Measurements from ENCODE around the gene ASTN1.

ASTN1 gene

GRCh38 chr1:177171536-177172123 lies 7.1 kb upstream of the ASTN1 start:
- in situ Hi-C loops (cut with HindIII; ENCODE audit: low pct_ligation_motif_present, low pct_unique_long_range_greater_than_20kb, low sequenced_read_pairs), result no loop called here
- no peak for DNase-seq

- DNase-seq, result peak; percentile 57
- in situ Hi-C loops (cut with HindIII; ENCODE audit: low pct_ligation_motif_present, low pct_unique_long_range_greater_than_20kb, low sequenced_read_pairs), result no loop called here
Measured at GRCh38 chr1:177170756-177171535, 6.4 kb upstream of the ASTN1 start, which contains the start of gene BRINP2. BRINP2 (plus strand) TSS chr1:177170958; CDS start chr1:177229877, 58,919 bp downstream.

- no peak for DNase-seq
- in situ Hi-C loops (cut with HindIII; ENCODE audit: low pct_ligation_motif_present, low pct_unique_long_range_greater_than_20kb, low sequenced_read_pairs), result no loop called here
Measured at GRCh38 chr1:177165069-177165439, 542 bp upstream of the ASTN1 start.

- in situ Hi-C loops (cut with HindIII; ENCODE audit: low pct_ligation_motif_present, low pct_unique_long_range_greater_than_20kb, low sequenced_read_pairs), result no loop called here
- DNase-seq, result no peak
Measured at GRCh38 chr1:177163844-177164379, 600 bp downstream of the ASTN1 start.

- no peak for DNase-seq
- in situ Hi-C loops (cut with HindIII; ENCODE audit: low pct_ligation_motif_present, low pct_unique_long_range_greater_than_20kb, low sequenced_read_pairs), result no loop called here
Measured at GRCh38 chr1:177162243-177162642, 2.3 kb downstream of the ASTN1 start.

- in situ Hi-C loops (cut with HindIII; ENCODE audit: low pct_ligation_motif_present, low pct_unique_long_range_greater_than_20kb, low sequenced_read_pairs), result no loop called here
Measured at GRCh38 chr1:177146499-177146898, 18.0 kb downstream of the ASTN1 start.

GRCh38 chr1:177145106-177146070 lies 19.1 kb downstream of the ASTN1 start:
- in situ Hi-C loops (cut with HindIII; ENCODE audit: low pct_ligation_motif_present, low pct_unique_long_range_greater_than_20kb, low sequenced_read_pairs), result no loop called here
- DNase-seq, result no peak

More at GRCh38 chr1:177146499-177146898, 18.0 kb downstream of the ASTN1 start:
- DNase-seq, result no peak

GRCh38 chr1:177142791-177143271 lies 21.7 kb downstream of the ASTN1 start:
- in situ Hi-C loops (cut with HindIII; ENCODE audit: low pct_ligation_motif_present, low pct_unique_long_range_greater_than_20kb, low sequenced_read_pairs), result no loop called here
- no peak for DNase-seq

GRCh38 chr1:177142010-177142409 lies 22.5 kb downstream of the ASTN1 start:
- DNase-seq, result no peak
- in situ Hi-C loops (cut with HindIII; ENCODE audit: low pct_ligation_motif_present, low pct_unique_long_range_greater_than_20kb, low sequenced_read_pairs), result no loop called here

GRCh38 chr1:177138347-177138746 lies 26.2 kb downstream of the ASTN1 start:
- in situ Hi-C loops (cut with HindIII; ENCODE audit: low pct_ligation_motif_present, low pct_unique_long_range_greater_than_20kb, low sequenced_read_pairs), result no loop called here
- no peak for DNase-seq

GRCh38 chr1:177137814-177138213 lies 26.7 kb downstream of the ASTN1 start:
- in situ Hi-C loops (cut with HindIII; ENCODE audit: low pct_ligation_motif_present, low pct_unique_long_range_greater_than_20kb, low sequenced_read_pairs), result no loop called here

GRCh38 chr1:177135250-177135649 lies 29.3 kb downstream of the ASTN1 start:
- no peak for DNase-seq
- in situ Hi-C loops (cut with HindIII; ENCODE audit: low pct_ligation_motif_present, low pct_unique_long_range_greater_than_20kb, low sequenced_read_pairs), result no loop called here

More at GRCh38 chr1:177137814-177138213, 26.7 kb downstream of the ASTN1 start:
- peak; percentile 2 for DNase-seq

GRCh38 chr1:177133977-177134538 lies 30.5 kb downstream of the ASTN1 start:
- in situ Hi-C loops (cut with HindIII; ENCODE audit: low pct_ligation_motif_present, low pct_unique_long_range_greater_than_20kb, low sequenced_read_pairs), result no loop called here
- no peak for DNase-seq

- in situ Hi-C loops (cut with HindIII; ENCODE audit: low pct_ligation_motif_present, low pct_unique_long_range_greater_than_20kb, low sequenced_read_pairs), result no loop called here
- DNase-seq, result no peak
Measured at GRCh38 chr1:177132141-177132540, 32.4 kb downstream of the ASTN1 start.

- in situ Hi-C loops (cut with HindIII; ENCODE audit: low pct_ligation_motif_present, low pct_unique_long_range_greater_than_20kb, low sequenced_read_pairs), result no loop called here
- no peak for DNase-seq
Measured at GRCh38 chr1:177131723-177132122, 32.8 kb downstream of the ASTN1 start.

- DNase-seq, result no peak
- in situ Hi-C loops (cut with HindIII; ENCODE audit: low pct_ligation_motif_present, low pct_unique_long_range_greater_than_20kb, low sequenced_read_pairs), result no loop called here
Measured at GRCh38 chr1:177130451-177130945, 34.0 kb downstream of the ASTN1 start.

GRCh38 chr1:177128665-177129281 lies 35.7 kb downstream of the ASTN1 start:
- in situ Hi-C loops (cut with HindIII; ENCODE audit: low pct_ligation_motif_present, low pct_unique_long_range_greater_than_20kb, low sequenced_read_pairs), result no loop called here
- no peak for DNase-seq

- in situ Hi-C loops (cut with HindIII; ENCODE audit: low pct_ligation_motif_present, low pct_unique_long_range_greater_than_20kb, low sequenced_read_pairs), result no loop called here
- no peak for DNase-seq
Measured at GRCh38 chr1:177126267-177126666, 38.2 kb downstream of the ASTN1 start.
